Activated T-helper 2 cell treated with anti-CD3 and anti-CD28 coated beads, Interferon-gamma antibody, Interleukin-2, Interleukin-4, amounts not matched to agents 10 μg/mL and 5 μg/mL and 100 μg/mL, durations not matched to agents 14 hours and 24 hours and 36 hours (primary cell): ENCODE results near the gene RALBP1. TPM values are rescaled to one million over a fixed set of nuclear protein-coding genes. Genes with fewer than 3 reads are reported as not detected.
"Not testable (repeated sequence)": the region's sequence is repeated elsewhere in the genome, so short reads cannot be mapped to it uniquely, and the experiment has no call there.

Experiments
- DNase-seq: peaks from one replicate; pipeline ENCODE4 v3.0.0; 2021; ENCODE audit warnings: low spot score
- H3K27ac Mint-ChIP-seq: one replicate; pipeline ENCODE4 v1.8.0; 2021; ENCODE audit warnings: mixed read lengths
- H3K27me3 Mint-ChIP-seq: one replicate; pipeline ENCODE4 v1.8.0; 2021; ENCODE audit warnings: low read depth, mixed read lengths
- H3K36me3 Mint-ChIP-seq: one replicate; pipeline ENCODE4 v1.8.0; 2021; ENCODE audit warnings: low read depth, mixed read lengths
- H3K4me1 Mint-ChIP-seq: one replicate; pipeline ENCODE4 v1.8.0; 2021; ENCODE audit warnings: low read depth, mixed read lengths
- H3K4me3 Mint-ChIP-seq: one replicate; pipeline ENCODE4 v1.8.0; 2021; ENCODE audit warnings: low read depth, mild to moderate bottlenecking, moderate library complexity, mixed read lengths
- H3K9me3 Mint-ChIP-seq: one replicate; pipeline ENCODE4 v1.8.0; 2021; ENCODE audit warnings: mixed read lengths
- intact Hi-C: fragments of 100-400 bp; cut with micrococcal nuclease; formaldehyde crosslinking; loops from one replicate; pipeline ENCODE4 v1.15.1; 2023
- total RNA-seq: library from RNA; stranded (reverse); gene quantifications from 2 replicates; pipeline ENCODE4 v1.2.3, GENCODE V29; 2022

The RALBP1 gene
- total RNA-seq, 1 donor from 2014 or later = 40.1 TPM

DNA sequence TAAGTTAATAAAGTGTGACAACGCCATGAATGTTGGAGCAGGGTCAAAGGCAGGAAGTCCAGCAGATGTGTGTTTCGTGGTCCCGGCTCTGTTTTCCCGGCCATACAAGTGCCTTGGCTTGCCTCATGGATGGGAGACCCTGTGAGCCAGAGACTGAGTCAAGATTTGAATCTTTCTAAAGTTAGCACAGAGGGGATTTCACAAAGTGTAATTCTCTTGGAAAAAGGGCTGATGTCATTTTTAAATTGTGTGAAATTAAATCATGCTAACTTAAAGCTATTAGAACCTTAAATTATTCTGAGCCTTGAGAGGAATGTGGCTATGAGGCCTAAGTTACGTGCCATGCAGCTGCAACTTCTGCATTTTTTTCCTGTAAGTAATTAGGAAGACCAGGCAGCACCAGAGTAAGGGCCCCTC lies 38.3 kb upstream of the RALBP1 start:
- no peak for DNase-seq
- intact Hi-C loops = no loop called here
- no peaks in the 10 kb centered on the region for H3K9me3 Mint-ChIP-seq
- no peak overlapping the region for H3K4me3 Mint-ChIP-seq
- H3K36me3 Mint-ChIP-seq = no peaks in the 10 kb centered on the region
- H3K27ac Mint-ChIP-seq = no peak overlapping the region
- H3K27me3 Mint-ChIP-seq = peaks cover 7% of the 10 kb centered on the region
- H3K4me1 Mint-ChIP-seq = peaks cover 3% of the 10 kb centered on the region

DNA sequence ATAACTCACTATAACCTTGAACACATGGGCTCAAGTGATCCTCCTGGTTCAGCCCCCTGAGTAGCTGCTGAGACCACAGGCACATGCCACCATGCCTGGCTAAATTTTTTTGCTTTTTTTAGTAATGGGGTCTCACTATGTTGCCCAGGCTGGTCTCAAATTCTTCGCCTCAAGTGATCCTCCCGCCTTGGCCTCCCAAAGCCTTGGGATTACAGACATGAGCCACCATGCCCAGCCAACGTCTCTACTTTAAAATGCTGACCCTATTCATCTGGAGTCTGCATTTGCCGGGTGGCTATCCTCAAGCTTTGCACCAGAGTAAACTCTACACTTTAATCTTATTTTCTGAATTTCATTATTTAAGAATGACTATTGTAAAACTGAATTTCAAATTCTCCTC lies 37.6 kb upstream of the RALBP1 start:
- H3K4me1 Mint-ChIP-seq = peaks cover 3% of the 10 kb centered on the region
- no peak overlapping the region for H3K4me3 Mint-ChIP-seq
- H3K27ac Mint-ChIP-seq = no peak overlapping the region
- no peaks in the 10 kb centered on the region for H3K9me3 Mint-ChIP-seq
- H3K27me3 Mint-ChIP-seq = peaks cover 10% of the 10 kb centered on the region
- intact Hi-C loops = no loop called here
- no peak for DNase-seq
- no peaks in the 10 kb centered on the region for H3K36me3 Mint-ChIP-seq

DNA sequence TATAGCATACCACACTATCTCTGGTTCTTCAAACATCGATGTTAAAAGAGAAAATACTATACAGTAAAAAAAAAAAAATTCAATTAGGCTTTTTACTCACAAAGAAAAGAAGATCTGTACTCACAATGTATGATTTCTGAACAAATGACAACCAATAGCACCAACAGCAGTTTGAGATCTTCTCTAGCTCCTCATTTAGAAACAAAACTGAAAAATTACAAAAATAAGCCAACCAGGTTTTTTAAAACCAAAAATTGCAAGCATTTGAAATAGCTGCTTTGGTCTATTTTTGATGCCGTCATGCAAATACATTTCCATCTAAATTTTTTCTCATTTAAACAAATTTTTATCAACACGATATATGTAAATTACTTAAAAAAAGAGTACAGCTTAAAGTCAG lies 34.3 kb upstream of the RALBP1 start:
- Mint-ChIP-seq H3K4me3 (no peak overlapping the region), H3K27ac (no peak overlapping the region), H3K9me3 (no peaks in the 10 kb centered on the region), H3K36me3 (no peaks in the 10 kb centered on the region), H3K4me1 (no peaks in the 10 kb centered on the region), H3K27me3 (peaks cover 14% of the 10 kb centered on the region)
- intact Hi-C loops = no loop called here
- no peak for DNase-seq

DNA sequence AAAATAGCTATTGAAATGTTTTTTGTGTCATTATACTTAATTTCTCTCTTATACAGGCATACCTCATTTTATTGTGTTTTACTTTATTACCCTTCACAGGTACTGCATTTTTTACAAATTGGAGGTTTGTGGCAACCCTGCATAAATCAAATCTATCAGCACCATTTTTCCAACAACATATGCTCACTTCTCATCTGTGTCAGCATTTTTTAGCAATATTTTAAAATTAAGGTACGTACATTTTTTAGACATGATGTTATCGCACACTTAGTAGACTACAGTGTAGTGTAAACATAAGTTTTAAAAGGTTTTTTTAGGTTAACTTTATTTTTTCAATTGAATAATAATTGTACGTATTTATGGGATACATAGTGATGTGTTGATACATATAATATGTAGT lies 30.8 kb upstream of the RALBP1 start:
- Mint-ChIP-seq H3K36me3 (no peaks in the 10 kb centered on the region), H3K4me1 (no peaks in the 10 kb centered on the region), H3K9me3 (peaks cover 4% of the 10 kb centered on the region), H3K27me3 (peaks cover 17% of the 10 kb centered on the region), H3K4me3 (no peak overlapping the region), H3K27ac (no peak overlapping the region)
- intact Hi-C loops = no loop called here
- DNase-seq = no peak

DNA sequence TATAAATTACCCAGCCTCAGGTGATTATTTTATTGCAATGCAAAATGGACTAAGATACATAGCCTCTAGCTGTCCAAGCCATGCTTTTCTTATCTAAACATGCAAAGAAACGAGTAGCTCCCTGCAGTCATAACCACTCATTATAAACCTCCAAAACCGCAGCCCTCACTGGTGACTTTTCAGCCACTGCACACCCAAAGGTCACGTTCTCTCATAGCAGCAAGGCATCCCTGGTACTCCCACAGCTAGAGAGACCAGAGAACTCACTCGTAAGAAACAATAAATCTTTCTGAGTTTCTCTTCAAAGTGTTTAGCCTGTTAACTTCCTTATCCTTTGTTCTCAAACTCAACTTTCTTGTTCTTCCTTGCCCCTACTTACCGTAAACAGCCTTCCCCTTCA lies 28.5 kb upstream of the RALBP1 start:
- Mint-ChIP-seq H3K27me3 (peaks cover 15% of the 10 kb centered on the region), H3K36me3 (no peaks in the 10 kb centered on the region), H3K4me1 (no peaks in the 10 kb centered on the region), H3K4me3 (no peak overlapping the region), H3K9me3 (peaks cover 4% of the 10 kb centered on the region), H3K27ac (no peak overlapping the region)
- no peak for DNase-seq
- intact Hi-C loops = no loop called here

DNA sequence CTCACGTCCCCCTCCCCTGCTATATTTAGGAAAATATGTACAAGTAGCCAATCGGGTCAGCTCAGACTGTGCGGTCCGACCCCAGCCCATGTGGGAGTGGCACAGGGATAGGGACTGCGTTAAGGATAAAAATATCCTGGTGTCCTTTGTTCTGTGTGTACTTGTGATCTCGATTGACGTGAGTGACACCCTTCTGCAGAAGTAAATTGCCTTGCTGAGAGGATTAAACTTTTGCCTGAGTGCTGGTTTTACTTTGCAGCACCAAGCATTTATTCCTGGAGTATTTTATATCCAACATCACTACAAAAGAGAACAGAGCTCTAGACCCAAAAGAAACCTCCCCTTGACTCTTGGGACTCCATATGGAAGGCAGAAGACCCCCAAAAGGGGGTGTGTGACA lies 28.0 kb upstream of the RALBP1 start:
- Mint-ChIP-seq H3K36me3 (no peaks in the 10 kb centered on the region), H3K27ac (no peak overlapping the region), H3K27me3 (peaks cover 12% of the 10 kb centered on the region), H3K4me3 (no peak overlapping the region), H3K4me1 (no peaks in the 10 kb centered on the region), H3K9me3 (peaks cover 4% of the 10 kb centered on the region)
- intact Hi-C loops = no loop called here
- no peak for DNase-seq

DNA sequence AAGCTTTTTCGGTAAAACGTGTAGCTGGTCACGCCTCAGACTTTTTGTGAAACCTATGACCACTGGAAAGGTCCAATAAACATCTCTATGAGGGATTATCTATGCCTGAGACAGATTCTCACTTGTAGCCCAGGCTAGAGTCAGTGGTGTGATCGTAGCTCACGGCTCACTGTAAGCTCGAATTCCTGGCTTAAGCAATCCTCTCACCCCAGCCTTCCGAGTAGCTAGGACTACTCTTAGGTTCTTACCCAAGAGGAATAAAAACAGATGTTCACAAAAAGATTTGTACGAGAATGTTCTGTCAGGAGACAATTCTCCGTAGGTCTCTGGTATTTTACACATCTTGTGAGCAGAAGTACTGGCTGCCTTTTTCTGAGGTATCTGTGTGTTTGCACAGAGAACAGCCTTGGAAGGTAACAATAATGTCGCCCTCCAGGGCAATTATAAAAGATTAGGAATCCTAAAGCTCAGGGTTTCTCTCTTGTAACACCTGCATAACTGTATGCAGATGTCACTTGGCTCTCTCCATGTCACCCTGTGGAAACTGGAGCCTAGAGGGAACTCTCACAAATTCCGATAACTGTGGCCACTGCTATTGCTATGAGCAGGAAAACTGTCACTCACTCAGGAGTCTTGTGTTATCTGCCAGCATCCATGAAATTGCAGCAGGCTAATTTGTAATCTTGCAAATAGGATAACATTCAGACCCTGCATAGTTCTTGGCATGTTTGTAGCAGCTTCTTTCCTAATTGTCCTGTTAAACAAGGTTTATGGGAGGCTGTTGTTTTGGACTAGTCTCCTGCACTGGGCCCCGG lies 25.5 kb upstream of the RALBP1 start:
- H3K27ac Mint-ChIP-seq = no peak overlapping the region
- no peaks in the 10 kb centered on the region for H3K36me3 Mint-ChIP-seq
- peaks cover 7% of the 10 kb centered on the region for H3K9me3 Mint-ChIP-seq
- H3K4me3 Mint-ChIP-seq = no peak overlapping the region
- no peak for DNase-seq
- peaks cover 11% of the 10 kb centered on the region for H3K27me3 Mint-ChIP-seq
- no peaks in the 10 kb centered on the region for H3K4me1 Mint-ChIP-seq
- intact Hi-C loops = no loop called here

DNA sequence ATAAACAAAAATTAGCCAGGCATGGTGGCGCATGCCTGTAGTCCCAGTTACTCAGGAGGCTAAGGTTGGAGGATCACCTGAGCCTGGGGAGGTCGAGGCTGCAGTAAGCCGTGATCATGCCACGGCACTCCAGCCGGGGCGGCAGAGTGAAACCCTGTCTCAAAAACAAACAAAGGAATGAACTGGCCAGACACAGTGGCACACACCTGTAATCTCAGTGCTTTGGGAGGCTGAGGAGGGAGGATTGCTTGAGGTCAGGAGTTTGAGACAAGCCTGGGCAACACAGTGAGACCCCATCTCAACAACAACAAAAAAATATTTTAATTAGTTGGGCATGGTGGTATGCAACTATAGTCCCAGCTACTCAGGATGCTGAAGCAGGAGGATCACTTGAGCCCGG lies 24.4 kb upstream of the RALBP1 start:
- H3K4me1 Mint-ChIP-seq, H3K36me3 Mint-ChIP-seq, H3K4me3 Mint-ChIP-seq, H3K27me3 Mint-ChIP-seq, H3K27ac Mint-ChIP-seq, DNase-seq, intact Hi-C loops: not testable (repeated sequence)
- peaks cover 12% of the 10 kb centered on the region for H3K9me3 Mint-ChIP-seq

DNA sequence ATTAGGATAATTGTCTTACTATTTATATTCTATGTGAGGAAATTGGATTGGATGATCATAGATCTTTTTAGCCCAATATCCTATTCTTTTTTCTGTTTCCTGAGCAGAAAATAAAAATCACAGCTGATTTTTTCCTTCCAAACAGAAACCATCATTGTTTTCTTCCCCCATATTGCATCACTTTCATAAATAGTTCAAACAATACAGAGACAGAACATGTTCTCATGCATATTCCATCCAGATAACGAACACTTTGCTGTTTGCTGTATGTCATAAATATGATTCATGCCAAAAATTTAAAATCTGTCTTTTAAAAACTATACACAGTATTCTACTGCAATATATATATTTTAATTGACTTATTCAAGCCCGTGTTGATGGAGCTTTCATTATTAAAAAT lies 22.0 kb upstream of the RALBP1 start:
- Mint-ChIP-seq H3K9me3 (peaks cover 24% of the 10 kb centered on the region), H3K27me3 (peaks cover 4% of the 10 kb centered on the region), H3K27ac (no peak overlapping the region), H3K4me3 (no peak overlapping the region), H3K4me1 (no peaks in the 10 kb centered on the region), H3K36me3 (no peaks in the 10 kb centered on the region)
- DNase-seq = no peak
- intact Hi-C loops = no loop called here

DNA sequence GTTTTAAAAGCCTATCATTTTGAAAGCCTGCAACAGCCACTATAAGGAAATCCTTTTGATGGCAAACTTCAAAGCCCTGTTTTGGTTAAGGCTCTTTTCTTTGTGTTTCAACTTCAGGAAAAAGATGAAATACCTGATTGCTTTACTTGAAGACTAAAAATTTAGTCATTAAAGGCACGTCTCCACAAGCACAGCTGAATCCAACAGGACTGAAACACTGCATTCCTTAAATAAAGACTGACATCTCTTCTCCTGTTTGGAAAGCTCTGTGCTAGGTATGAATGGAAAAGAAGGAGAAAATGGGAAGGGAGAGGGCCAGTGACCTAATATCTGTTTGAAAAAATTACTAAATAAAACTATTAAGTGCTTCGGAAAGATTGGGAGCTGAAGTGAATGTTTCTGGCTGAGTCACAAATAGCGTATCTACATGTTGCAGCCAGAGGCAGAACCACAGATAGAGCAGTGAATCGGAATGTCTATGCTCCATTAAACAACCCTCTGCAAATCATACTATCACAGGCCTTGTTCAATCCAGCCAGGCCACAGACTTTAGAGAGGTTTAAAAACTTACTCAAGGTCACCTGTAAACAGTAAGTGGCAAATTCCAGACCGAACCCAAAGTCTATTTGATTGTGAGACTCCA lies 21.1 kb upstream of the RALBP1 start:
- no peak overlapping the region for H3K27ac Mint-ChIP-seq
- DNase-seq = no peak
- peaks cover 27% of the 10 kb centered on the region for H3K9me3 Mint-ChIP-seq
- peaks cover 4% of the 10 kb centered on the region for H3K27me3 Mint-ChIP-seq
- intact Hi-C loops = no loop called here
- H3K4me3 Mint-ChIP-seq = no peak overlapping the region
- no peaks in the 10 kb centered on the region for H3K4me1 Mint-ChIP-seq
- no peaks in the 10 kb centered on the region for H3K36me3 Mint-ChIP-seq

DNA sequence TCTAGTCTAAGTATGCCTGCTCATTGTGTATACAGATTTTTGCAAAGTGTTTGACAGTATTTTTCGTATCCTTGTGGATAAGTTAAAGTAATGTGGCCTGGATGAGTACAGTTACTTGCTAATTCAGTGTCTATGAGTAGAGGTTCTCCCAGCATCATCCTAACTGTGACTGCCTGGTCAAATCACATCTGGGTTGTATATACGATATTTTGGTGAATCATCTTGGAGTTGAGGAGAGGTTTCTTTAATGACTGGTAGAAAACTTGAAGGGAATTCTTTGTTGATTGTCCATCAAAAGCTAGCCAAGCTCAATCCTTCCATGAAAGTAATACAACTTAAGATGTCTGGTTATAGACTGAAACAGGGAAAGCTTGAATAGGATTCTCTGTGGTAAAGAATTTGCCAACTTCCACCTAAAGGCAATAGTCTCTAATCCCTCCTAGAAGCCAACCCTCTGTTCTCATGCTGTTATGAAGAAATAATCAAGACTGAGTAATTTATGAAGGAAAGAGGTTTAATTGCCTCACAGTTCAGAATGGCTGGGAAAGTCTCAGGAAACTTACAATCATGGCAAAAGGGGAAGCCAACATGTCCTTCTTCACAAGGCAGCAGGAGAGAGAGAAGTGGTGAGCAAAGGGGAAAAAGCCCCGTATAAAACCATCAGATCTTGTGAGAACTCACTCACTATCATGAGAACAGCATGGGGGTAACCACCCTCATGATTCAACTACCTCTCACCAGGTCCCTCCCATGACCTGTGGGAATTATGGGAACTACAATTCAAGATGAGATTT lies 19.4 kb upstream of the RALBP1 start:
- no peak for DNase-seq
- H3K4me3 Mint-ChIP-seq = no peak overlapping the region
- intact Hi-C loops = no loop called here
- H3K4me1 Mint-ChIP-seq = no peaks in the 10 kb centered on the region
- no peaks in the 10 kb centered on the region for H3K36me3 Mint-ChIP-seq
- H3K27me3 Mint-ChIP-seq = peaks cover 1% of the 10 kb centered on the region
- H3K27ac Mint-ChIP-seq = no peak overlapping the region
- peaks cover 27% of the 10 kb centered on the region for H3K9me3 Mint-ChIP-seq

DNA sequence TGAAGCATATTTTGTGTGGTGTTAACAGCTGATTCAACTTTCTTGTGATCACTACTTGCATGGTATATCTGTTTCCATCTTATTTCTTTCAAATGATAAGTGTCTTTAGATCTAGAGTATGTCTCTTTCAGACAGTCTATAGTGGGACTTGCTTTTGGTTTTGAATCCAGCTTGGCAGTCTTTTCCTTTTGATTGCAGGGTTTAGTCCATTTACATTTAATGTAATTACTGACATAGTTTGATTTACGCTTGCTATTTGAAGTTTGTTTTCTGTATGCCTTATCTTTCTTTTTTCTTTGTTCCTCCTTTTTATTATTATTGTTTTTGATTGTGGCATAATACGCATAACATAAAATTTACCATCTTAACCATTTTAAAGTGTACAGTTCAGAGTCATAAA lies 9.2 kb upstream of the RALBP1 start:
- no peak overlapping the region for H3K27ac Mint-ChIP-seq
- H3K4me1 Mint-ChIP-seq = peaks cover 7% of the 10 kb centered on the region
- H3K27me3 Mint-ChIP-seq = peaks cover 19% of the 10 kb centered on the region
- no peak overlapping the region for H3K4me3 Mint-ChIP-seq
- H3K36me3 Mint-ChIP-seq = no peaks in the 10 kb centered on the region
- H3K9me3 Mint-ChIP-seq = peaks cover 25% of the 10 kb centered on the region
- intact Hi-C loops = no loop called here
- no peak for DNase-seq

DNA sequence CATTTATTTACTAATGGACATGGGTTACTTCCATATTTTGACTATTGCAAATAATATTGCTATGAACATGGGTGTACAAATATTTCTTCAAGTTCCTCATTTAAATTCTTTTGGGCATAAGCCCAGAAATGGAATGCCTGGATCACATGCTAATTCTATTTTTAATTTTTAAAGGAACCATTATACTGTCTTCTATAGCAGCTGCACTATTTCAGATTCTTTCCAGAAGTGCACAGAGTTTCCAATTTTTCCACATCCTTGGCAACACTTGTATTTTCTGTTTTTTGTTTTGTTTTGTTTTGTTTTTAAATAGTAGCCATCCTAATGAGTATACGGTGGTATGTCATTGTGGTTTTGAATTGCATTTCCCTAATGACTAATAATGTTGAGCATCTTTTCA lies 8.5 kb upstream of the RALBP1 start:
- DNase-seq = no peak
- Mint-ChIP-seq H3K9me3 (peaks cover 25% of the 10 kb centered on the region), H3K36me3 (no peaks in the 10 kb centered on the region), H3K27ac (no peak overlapping the region), H3K4me3 (no peak overlapping the region), H3K4me1 (peaks cover 4% of the 10 kb centered on the region), H3K27me3 (peaks cover 15% of the 10 kb centered on the region)
- intact Hi-C loops = no loop called here
